ENCODE measurements around the gene SHF. TPM values are rescaled to one million over a fixed set of nuclear protein-coding genes. Genes with fewer than 3 reads are reported as not detected.
"Not testable (repeated sequence)": the region's sequence is repeated elsewhere in the genome, so short reads cannot be mapped to it uniquely, and the experiment has no call there.

Gene SHF
- 0.38 TPM in 1 of 2 replicates, not detected in the other for total RNA-seq (2014; rRNA removed; shearing (Covaris generic))

DNA sequence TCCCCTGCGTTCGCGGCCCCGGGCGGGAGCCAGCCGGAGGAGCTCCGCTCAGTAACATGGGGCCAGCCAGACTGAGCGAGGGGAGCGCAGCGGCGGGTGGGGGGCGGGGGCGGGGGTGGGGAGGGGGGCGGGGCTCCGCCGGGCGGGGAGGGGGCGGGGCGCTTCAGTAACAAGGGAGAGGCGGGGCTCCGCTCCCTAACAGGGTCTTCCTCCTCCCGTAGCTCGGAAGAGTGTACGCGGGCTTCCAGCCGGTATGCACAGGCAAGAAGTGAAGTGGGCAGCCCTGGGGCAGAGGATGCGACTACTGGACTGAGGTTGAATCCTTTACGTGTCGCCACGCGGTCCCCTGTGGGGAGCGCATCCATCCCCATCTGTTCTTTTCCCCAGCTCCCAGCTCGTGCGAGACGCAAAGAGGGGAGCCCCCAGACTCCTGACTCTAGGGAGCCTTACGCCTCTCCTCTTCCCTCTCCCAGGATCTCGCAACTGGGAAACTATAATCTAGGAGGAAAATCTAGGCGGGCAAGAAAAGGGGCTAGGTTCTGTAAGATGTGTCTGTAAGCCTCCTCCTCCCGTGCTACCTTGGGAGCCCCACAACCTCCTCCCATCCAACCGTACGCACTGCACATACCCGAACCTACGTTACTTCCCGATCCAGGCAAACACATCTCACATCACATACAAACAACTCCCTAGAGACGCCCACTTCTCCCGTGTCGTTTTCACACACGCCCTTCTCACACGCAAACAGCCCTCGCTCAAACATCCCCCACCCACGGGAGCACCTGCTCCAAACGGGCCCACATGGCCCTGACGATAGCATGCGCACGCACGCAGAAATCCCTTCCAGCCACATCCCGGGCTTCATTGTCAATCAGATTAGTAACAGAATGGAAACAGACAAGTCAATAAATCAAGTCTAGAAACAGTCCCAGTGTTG is at the start of gene SHF:
Gene SHF (minus strand): TSS at position 73 of the 937 bp plus-strand sequence. CDS start 15 bp downstream, at position 58.
- no peak for DNase-seq (ENCODE audit: low spot score)

- DNase-seq (ENCODE audit: low spot score) = not testable (repeated sequence)
These were observed 49.0 kb upstream of the SHF start for GRCh38 chr15:45236806-45237205.

- no peak for DNase-seq (ENCODE audit: low spot score)
These were observed 46.9 kb upstream of the SHF start for GRCh38 chr15:45234562-45235235.

DNA sequence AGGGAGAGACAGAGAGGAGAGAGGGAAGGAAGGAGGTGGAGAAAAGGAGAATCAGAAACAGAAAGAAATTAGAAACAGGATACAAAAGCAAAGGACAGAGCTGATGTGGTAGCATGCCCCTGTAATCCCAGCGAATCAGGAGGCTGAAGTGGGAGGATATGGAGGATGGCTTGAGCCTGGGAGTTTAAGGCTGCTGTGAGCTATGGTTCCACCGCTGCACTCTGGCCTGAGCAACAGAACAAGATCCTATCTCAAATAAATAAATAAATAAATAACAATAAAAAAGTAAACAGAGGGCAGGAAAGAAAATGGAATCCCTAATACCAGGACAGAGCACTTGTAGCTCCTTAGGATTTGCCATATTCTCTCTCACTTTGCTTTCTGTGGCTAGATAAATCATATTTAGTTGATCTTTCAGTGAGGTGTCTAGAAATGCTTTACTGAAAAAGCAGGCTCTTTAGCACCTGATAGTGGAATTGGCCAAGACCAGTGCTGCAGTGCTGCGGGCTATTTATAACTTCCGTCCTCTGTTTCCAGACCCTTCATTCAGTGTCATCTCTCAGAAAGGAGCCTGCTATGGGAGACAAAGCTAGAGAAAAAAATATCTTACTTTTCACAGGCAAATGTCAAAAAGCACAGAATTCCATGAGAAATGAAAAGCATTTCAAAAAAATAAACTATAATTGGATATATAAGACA is 44.2 kb upstream of the SHF start:
- DNase-seq (ENCODE audit: low spot score) = no peak

DNA sequence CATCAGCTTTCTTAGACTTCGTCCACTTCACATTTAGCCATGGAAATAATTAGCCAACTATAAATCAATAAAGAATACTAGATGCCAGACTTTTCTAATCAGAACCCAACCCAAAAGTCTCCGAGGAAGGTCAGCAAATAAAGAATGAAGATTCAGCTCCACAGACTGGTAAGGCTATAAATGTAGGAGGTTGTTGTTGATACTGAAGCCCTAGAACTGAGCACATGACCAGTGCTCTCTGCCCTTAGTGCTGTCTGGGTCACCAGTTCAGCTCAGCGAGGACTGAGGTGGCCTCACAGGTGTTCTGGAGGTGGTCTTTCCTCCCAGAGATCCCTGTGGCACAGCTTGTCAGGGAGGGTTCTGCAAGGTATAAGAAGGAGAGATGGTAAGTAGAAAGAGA is 43.4 kb upstream of the SHF start:
- DNase-seq (ENCODE audit: low spot score) = no peak

DNA sequence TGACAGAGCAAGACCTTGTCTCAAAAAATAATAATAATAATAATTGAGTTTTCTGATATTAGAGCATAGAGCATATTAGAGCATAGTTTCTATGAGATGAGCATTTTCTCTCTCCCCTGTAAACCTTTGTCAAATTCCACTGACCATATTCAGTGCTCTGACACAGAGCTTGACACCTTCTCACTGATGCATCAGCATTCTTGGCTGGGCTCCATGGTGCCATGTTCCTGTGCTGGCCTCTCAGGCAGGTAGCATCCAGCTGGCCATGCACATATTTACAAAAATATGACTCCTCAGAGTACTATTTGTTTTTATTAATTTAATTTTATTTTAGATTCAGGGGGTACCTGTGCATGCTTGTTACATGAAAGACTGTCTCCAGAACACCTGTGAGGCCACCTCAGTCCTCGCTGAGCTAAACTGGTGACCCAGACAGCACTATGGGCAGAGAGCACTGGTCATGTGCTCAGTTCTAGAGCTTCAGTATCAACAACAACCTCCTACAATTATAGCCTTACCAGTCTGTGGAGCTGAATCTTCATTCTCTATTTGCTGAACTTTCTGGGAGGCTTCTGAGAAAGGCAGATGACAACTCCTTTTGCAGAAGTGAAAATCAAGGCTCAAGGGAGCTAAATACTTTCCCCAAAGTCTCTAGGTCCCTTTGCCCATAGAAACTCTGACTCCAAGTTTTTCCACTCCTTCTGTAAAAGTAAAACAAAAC is 42.6 kb upstream of the SHF start:
- DNase-seq (ENCODE audit: low spot score) = no peak

- DNase-seq (ENCODE audit: low spot score) = no peak
These were observed 41.2 kb upstream of the SHF start for GRCh38 chr15:45228931-45229330.

DNA sequence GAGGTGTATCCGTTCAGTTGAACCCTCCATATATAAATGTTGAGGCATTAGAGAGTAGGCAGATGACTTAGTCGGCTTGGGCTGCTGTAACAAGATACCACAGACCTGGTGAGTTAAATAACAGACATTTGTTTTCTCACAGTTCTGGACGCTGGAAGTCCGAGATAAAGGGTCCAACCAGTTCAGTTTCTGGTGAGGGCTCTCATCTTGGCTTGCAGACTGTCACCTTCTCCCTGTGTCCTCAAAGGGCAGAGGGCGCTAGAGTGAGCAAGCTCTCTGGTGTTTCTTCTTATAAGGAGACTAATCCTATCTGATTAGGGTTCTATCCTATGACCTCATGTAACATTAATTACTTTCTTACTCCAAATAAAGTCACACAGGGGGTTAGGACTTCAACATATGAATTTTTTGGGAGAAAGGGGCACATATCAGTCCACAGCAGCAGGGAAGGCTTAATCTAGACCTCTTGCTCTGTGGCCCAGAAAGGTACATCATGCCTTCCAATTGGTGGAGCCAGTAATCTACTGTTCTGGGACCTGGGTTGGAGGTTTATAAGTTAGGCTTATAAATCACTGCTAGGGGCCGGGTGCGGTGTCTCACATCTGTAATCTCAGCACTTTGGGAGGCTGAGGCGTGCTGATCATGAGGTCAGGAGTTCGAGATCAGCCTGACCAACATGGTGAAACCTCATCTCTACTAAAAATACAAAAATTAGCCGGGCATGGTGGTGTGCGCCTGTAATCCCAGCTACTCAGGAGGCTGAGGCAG is 37.9 kb upstream of the SHF start:
- DNase-seq (ENCODE audit: low spot score) = no peak

- DNase-seq (ENCODE audit: low spot score) = no peak
These were observed 37.0 kb upstream of the SHF start for GRCh38 chr15:45224621-45225217.

GRCh38 chr15:45221967-45222366 is 34.2 kb upstream of the SHF start:
- no peak for DNase-seq (ENCODE audit: low spot score)

DNA sequence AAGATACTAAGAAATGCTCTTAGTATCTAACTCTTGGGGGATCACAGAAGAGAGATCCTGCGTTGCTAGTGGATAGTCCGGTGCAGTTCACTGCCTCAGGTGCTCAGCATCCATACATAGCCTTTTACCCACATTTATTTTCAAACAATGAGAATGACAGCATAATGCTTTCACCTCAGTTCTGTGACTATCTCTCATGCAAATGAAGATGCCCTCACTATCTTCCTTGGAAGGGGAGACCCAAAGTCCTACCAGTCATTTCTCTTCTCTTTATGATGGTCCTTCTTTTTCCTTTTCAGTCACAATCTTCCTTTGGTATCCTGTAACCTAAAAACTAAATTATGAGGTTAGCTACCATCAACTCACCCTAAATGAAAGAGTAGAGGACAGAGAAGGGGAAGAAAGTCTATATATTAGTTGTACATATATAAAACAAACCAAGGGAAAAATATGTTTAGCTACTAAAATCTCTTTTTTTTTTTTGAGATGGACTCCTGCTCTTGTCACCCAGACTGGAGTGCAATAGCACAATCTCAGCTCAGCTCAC is 33.4 kb upstream of the SHF start:
- DNase-seq (ENCODE audit: low spot score) = no peak

DNA sequence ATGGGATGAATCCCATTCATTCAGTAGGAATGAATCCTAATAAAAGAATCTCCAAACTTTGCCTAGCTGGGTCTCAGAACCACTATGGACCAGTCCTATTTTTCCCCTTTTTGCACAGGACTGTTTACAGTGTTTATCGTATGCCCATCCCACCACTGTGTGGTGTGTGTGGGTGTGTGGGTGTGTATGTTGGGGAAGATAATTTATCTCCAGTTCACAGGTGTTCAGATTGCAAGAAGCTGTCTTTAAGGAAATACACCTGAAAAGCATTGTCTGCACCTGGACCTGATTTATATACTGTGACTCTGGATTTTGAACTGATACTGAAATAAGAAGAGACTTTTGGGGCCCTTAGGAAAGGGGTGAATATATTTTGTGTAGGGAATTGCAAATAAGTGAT is 24.7 kb upstream of the SHF start:
- no peak for DNase-seq (ENCODE audit: low spot score)

DNA sequence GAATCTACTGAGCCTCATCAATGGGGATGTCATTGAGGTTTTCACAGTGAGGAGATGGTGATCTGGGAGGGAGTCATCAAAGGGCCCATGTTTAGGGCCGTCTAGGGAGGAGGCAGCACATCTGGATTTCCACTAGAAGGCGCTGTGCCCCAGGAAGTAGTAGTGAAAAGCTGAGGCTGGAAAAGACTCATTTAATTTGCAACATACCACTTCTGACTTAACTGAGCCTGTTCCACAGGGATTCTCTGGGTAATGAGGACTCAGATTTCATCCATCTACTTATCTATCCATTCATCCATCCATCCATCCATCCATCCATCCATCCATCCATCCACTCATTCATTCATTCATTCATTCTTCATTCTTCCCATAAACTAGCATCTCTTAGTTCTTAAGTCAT is 17.4 kb upstream of the SHF start:
- peak; percentile 73 for DNase-seq (ENCODE audit: low spot score)

- no peak for DNase-seq (ENCODE audit: low spot score)
These were observed 15.4 kb upstream of the SHF start for GRCh38 chr15:45203182-45203581.

DNA sequence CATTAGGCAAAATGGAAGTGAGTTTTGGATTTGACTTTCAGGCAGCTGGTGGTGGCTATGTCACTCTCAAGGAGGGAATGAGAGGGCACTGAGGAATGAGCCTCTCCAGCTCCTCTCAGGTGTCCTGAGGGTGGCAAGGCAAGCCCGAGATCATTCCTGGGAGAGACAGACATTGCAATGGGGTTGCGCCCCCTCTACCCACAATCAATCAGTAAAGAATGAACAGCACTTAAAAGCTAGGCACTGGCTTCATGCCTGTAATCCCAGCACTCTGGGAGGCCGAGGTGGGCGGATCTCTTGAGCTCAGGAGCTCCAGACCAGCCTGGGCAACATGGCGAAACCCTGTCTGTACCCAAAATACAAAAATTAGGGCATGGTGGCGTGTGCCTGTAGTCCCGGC is 14.1 kb upstream of the SHF start:
- DNase-seq (ENCODE audit: low spot score) = no peak

DNA sequence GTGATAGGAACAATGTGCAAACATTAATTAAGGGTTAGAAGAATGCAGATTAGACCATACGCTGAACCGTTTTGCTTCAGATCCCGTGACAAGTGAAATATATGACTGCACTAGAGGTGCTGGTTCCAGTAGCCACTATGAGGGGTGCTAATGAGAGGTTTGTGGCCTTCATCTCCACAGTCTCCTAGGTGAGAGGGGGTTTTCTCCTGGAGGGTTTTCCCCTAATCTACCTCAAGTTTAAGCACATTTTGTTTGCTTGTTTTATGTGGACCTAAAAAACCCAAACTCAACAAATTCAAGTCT is 13.7 kb upstream of the SHF start:
- DNase-seq (ENCODE audit: low spot score) = no peak

DNA sequence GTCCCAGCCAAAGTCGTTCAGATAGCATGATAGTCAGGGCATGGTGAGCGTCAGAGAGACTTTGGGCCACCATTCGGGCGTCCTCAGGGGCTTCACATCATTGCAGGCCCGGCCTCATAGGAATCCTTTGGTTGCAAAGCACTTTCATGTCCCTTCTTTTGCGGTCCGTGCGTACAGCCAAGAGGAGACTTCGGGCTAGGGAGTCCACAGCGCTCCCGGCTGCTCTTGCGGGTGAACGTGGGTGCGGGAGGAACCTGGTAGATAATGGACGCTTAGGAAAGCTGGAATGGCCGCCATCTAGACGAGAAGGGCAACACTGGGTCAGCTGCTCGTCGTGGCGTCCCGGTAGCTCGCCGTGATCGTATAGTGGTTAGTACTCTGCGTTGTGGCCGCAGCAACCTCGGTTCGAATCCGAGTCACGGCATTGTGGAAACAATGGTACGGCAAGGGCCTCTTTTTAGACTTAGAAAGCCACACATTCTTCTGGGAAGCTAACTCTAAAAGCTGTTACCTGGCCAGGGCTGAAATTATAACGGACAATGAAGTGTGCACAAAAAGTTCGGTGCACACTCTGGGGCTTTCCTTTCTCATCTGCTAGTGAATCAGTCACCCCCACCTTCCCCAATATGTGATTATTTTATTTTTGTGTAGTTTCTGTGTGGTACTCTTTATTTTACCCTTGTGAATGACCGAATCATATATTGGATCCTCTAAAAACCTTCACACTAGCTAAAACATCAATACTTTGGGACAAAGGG is 13.2 kb upstream of the SHF start:
- peak; percentile 85 for DNase-seq (ENCODE audit: low spot score)

DNA sequence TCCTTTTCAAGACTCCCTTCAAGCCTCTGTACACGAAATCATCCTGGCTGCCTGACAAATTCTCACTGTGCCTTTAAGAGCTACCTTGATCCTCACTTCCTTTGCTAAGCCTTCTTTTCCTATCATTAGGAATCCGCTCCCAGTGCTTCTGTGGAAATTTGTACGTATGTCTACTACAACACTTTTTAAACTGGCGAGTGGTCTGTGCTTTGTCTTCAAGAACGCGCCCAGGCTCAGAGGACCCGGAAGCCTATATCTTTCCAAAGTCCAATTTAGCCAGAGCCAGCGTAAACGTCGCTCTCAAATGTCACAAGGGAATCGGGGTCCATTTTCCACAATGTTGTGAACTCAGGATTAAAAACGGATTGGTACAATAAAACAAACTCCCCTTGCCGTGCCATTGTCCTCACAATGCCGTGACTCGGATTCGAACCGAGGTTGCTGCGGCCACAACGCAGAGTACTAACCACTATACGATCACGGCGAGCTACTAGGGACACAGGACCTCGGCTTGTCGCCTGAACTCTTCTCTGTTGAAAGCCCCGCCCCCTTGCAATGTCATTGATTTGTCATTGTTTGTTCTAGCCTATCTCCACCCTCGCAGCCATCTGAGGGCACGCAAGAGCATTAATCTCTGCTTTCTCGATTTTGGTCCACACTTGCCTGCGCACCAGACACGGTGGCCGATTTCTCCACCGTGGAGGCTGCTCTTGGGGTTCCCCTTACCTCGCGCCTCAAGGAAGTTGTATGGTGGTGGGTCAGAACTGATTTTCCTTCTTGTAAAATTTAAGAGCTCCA is 12.4 kb upstream of the SHF start:
- DNase-seq (ENCODE audit: low spot score) = peak; percentile 96

All from A172 (cell line).